Right forelimb (tissue), 1 donor: ENCODE measurements around the gene EXD1.
"Not testable (repeated sequence)": the region's sequence is repeated elsewhere in the genome, so short reads cannot be mapped to it uniquely, and the experiment has no call there.

Experiments
- DNase-seq: peaks from one replicate; pipeline ENCODE4 v3.0.0-alpha.2; 2018

EXD1 gene

GRCh38 chr15:41230650-41231421 lies at the start of gene EXD1, which contains the start of gene CHP1:
EXD1 (minus strand) TSS chr15:41230757; CDS start chr15:41226575, 4,182 bp downstream.
CHP1 (plus strand) TSS chr15:41231268; CDS start chr15:41231383, 115 bp downstream.
- DNase-seq: peak; percentile 98

GRCh38 chr15:41279535-41280283 lies 49.2 kb upstream of the EXD1 start:
- DNase-seq: no peak

GRCh38 chr15:41278319-41278718 lies 47.8 kb upstream of the EXD1 start:
- DNase-seq: no peak

GRCh38 chr15:41276831-41277230 lies 46.3 kb upstream of the EXD1 start:
- no peak for DNase-seq

- DNase-seq: no peak
These were observed 39.3 kb upstream of the EXD1 start for GRCh38 chr15:41269887-41270286.

- no peak for DNase-seq
These were observed 33.4 kb upstream of the EXD1 start for GRCh38 chr15:41263891-41264351.

- DNase-seq: no peak
These were observed 32.0 kb upstream of the EXD1 start for GRCh38 chr15:41262571-41262970.

- DNase-seq: not testable (repeated sequence)
These were observed 30.4 kb upstream of the EXD1 start for GRCh38 chr15:41260924-41261323.

- no peak for DNase-seq
These were observed 29.1 kb upstream of the EXD1 start for GRCh38 chr15:41259546-41260189.

- no peak for DNase-seq
These were observed 28.4 kb upstream of the EXD1 start for GRCh38 chr15:41258750-41259471.

- DNase-seq: no peak
These were observed 26.1 kb upstream of the EXD1 start for GRCh38 chr15:41256577-41257038.

- DNase-seq: no peak
These were observed 25.5 kb upstream of the EXD1 start for GRCh38 chr15:41256103-41256502.

GRCh38 chr15:41254560-41254959 lies 24.0 kb upstream of the EXD1 start:
- DNase-seq: no peak

- DNase-seq: no peak
These were observed 20.9 kb upstream of the EXD1 start for GRCh38 chr15:41251411-41251810.

GRCh38 chr15:41250745-41251144 lies 20.2 kb upstream of the EXD1 start:
- not testable (repeated sequence) for DNase-seq

- no peak for DNase-seq
These were observed 10.8 kb upstream of the EXD1 start for GRCh38 chr15:41241221-41241964.

- DNase-seq: no peak
These were observed 7.5 kb upstream of the EXD1 start for GRCh38 chr15:41238100-41238499.

GRCh38 chr15:41235929-41236328 lies 5.4 kb upstream of the EXD1 start:
- DNase-seq: no peak

GRCh38 chr15:41235228-41235627 lies 4.7 kb upstream of the EXD1 start:
- not testable (repeated sequence) for DNase-seq

- no peak for DNase-seq
These were observed 2.8 kb upstream of the EXD1 start for GRCh38 chr15:41233367-41233771.

GRCh38 chr15:41231422-41232226 lies 1.1 kb upstream of the EXD1 start:
- no peak for DNase-seq
